ENCODE results near the gene ANKRD17.

Gene ANKRD17

GRCh38 chr4:73193155-73193554 lies 65.4 kb downstream of the ANKRD17 start:
- no peak overlapping the region for H3K4me3 ChIP-seq (ENCODE audit: control insufficient read depth, low read depth, low read length)
- no peak for TF ChIP-seq CTCF (conservative IDR thresholded peaks at IDR 0.05; ENCODE audit: control insufficient read depth, insufficient read depth, low read depth, low read length)
- DNase-seq (ENCODE audit: low read depth): no peak

- TF ChIP-seq CTCF (conservative IDR thresholded peaks at IDR 0.05; ENCODE audit: control insufficient read depth, insufficient read depth, low read depth, low read length): no peak
- DNase-seq (ENCODE audit: low read depth): no peak
- no peak overlapping the region for H3K4me3 ChIP-seq (ENCODE audit: control insufficient read depth, low read depth, low read length)
Observed at GRCh38 chr4:73189274-73189810, 69.3 kb downstream of the ANKRD17 start.

GRCh38 chr4:73187325-73187724 lies 71.3 kb downstream of the ANKRD17 start:
- peak; percentile 44 for DNase-seq (ENCODE audit: low read depth)
- TF ChIP-seq CTCF (conservative IDR thresholded peaks at IDR 0.05; ENCODE audit: control insufficient read depth, insufficient read depth, low read depth, low read length): no peak
- H3K4me3 ChIP-seq (ENCODE audit: control insufficient read depth, low read depth, low read length): no peak overlapping the region

- H3K4me3 ChIP-seq (ENCODE audit: control insufficient read depth, low read depth, low read length): no peak overlapping the region
- DNase-seq (ENCODE audit: low read depth): no peak
- TF ChIP-seq CTCF (conservative IDR thresholded peaks at IDR 0.05; ENCODE audit: control insufficient read depth, insufficient read depth, low read depth, low read length): no peak
Observed at GRCh38 chr4:73185903-73186302, 72.7 kb downstream of the ANKRD17 start.

- no peak for DNase-seq (ENCODE audit: low read depth)
- no peak for TF ChIP-seq CTCF (conservative IDR thresholded peaks at IDR 0.05; ENCODE audit: control insufficient read depth, insufficient read depth, low read depth, low read length)
- H3K4me3 ChIP-seq (ENCODE audit: control insufficient read depth, low read depth, low read length): no peak overlapping the region
Observed at GRCh38 chr4:73181231-73181630, 77.4 kb downstream of the ANKRD17 start.

GRCh38 chr4:73178389-73178788 lies 80.2 kb downstream of the ANKRD17 start:
- no peak for TF ChIP-seq CTCF (conservative IDR thresholded peaks at IDR 0.05; ENCODE audit: control insufficient read depth, insufficient read depth, low read depth, low read length)
- no peak overlapping the region for H3K4me3 ChIP-seq (ENCODE audit: control insufficient read depth, low read depth, low read length)
- DNase-seq (ENCODE audit: low read depth): no peak

- no peak overlapping the region for H3K4me3 ChIP-seq (ENCODE audit: control insufficient read depth, low read depth, low read length)
- DNase-seq (ENCODE audit: low read depth): no peak
- TF ChIP-seq CTCF (conservative IDR thresholded peaks at IDR 0.05; ENCODE audit: control insufficient read depth, insufficient read depth, low read depth, low read length): no peak
Observed at GRCh38 chr4:73172161-73172560, 86.4 kb downstream of the ANKRD17 start.

All from fibroblast of mammary gland (primary cell).